ENCODE results near the gene ZNF467.

ZNF467 gene

DNA sequence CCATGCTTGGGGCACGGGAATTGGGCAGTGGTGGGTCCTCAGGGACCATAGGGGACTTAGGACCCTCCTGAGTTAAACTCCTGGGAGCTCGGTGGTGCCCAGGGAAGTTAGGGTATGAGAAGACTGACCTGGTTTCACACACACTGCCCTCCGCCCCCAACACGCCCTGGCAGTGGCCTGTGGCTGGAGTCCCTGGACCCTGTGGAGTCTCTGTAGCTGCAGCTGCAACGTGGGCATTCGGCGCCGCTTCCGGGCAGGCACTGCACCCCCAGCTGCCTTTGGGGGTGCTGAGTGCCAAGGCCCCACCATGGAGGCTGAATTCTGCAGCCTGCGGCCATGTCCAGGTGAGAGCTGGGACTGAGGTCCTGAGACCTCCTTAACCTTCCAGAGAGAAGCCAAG is 34.9 kb upstream of the ZNF467 start:
- no peak for DNase-seq

DNA sequence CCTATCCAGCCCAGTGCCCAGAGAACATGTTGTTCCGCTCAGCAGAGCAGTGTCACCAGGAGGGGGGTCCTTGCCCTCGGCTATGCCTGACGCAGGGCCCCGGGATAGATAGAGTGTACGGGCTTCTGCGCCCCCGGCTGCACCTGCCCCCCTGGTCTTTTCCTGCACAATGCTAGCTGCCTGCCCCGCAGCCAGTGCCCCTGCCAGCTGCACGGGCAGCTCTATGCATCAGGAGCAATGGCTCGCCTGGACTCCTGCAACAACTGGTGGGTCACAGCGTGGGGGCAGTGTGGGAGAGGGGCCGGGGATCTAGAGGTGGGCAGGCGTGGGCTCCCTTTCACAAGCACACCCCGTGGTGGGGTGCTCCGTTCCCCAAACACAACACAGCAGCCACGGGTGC is 33.3 kb upstream of the ZNF467 start:
- no peak for DNase-seq

DNA sequence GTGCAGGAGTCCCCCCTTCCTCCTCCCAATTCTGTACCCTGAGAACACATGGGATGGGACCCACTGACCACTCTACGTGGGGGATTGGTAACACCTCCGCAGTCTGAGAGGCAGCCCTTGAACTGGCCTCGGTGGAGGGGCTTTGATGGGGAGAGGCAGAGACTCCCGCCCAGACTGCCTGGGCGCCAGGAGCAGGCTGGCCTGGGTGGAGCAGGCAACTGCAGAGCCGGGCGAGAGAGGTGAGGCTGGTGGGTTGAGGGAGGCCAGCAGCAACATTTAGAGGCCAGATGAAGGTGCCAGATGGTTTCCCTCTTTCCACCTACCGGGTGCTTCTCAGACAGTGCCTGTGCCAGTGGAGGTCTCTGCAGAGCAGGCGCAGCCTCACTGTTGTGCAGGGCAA is 30.7 kb upstream of the ZNF467 start:
- no peak for DNase-seq

DNA sequence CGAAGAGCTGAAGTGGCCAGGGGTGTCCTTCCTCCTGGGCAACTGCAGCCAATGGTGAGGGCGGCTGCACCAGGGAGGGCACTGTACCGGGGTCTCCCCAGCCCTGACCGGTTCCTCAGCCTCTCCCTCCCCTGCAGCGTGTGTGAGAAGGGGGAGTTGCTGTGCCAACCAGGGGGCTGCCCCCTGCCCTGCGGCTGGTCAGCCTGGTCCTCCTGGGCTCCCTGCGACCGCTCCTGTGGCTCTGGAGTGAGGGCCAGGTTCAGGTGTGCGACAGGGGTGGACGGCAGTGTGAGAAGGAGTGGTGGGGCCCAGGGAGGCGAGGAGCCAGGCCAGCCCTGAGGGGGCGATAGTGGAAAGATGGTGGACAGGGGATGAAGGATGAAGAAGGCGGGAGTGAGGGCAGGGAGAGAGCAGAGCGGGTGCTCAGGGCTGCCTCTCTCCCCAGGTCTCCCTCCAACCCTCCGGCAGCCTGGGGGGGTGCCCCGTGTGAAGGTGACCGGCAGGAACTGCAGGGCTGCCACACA is 30.2 kb upstream of the ZNF467 start:
- DNase-seq = no peak

DNA sequence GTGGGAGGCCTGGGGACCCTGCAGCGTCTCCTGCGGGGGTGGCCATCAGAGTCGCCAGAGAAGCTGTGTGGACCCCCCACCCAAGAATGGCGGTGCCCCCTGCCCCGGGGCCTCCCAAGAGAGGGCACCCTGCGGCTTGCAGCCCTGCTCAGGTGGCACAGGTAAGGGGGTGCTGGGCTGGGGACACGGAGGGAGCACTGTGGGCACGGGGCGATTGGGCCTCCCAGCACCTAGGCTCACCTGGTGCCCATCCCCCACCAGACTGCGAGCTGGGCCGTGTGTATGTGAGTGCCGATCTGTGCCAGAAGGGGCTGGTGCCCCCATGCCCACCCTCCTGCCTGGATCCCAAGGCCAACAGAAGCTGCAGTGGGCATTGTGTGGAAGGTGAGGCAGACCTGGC is 29.6 kb upstream of the ZNF467 start:
- DNase-seq = no peak

DNA sequence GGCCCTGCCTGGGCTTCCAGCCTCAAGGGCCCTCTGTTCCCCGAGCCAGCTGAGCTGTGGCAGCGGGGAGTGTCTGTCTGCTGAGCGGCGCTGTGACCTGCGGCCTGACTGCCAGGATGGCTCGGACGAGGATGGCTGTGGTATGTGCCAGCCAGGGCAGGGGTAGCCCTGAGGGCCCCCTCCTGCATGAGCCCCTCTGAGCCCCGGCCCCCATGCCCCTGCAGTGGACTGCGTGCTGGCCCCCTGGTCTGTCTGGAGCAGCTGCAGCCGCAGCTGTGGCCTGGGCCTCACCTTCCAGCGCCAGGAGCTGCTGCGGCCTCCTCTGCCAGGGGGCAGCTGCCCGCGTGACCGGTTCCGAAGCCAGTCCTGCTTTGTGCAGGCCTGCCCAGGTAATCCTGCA is 28.4 kb upstream of the ZNF467 start:
- DNase-seq = no peak

DNA sequence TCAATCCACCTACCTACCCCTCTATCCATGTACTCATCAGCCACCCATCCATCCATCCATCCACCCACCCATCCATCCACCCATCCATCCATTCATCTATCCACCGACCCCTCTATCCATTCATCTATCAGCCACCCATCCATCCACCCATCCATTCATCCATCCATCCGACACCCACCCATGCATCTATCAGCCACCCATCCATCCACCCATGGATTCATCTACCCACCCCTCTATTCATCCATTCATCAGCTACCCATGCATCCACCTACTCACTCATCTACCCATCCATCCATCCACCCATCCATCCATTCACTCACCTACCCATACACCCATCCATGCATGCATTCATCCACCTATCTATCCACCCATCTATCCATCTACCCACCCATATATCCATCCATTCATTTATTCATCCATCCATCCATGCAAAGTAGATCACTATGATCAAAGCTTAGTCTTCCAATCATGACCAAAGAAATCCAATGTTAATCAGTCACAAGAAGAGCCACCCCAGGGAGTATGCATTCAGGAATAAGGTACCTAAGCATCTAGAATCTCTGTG is 27.7 kb upstream of the ZNF467 start:
- no peak for DNase-seq

DNA sequence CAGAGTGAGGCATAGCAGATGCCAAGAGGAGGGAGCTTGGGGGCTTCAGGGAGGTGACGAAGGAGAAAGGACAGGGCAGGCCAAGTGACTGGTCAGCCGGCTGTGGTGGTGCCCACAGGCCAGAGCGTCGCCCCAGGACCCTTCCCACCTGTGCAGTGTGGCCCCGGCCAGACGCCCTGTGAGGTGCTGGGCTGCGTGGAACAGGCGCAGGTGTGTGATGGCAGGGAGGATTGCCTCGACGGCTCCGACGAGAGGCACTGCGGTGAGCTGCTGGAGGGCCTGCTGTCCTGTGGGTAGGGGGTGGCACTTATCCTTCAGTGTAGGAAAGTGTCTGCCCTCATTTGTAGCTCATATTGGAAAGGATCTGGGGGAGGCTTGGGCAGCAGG is 26.8 kb upstream of the ZNF467 start:
- no peak for DNase-seq

DNA sequence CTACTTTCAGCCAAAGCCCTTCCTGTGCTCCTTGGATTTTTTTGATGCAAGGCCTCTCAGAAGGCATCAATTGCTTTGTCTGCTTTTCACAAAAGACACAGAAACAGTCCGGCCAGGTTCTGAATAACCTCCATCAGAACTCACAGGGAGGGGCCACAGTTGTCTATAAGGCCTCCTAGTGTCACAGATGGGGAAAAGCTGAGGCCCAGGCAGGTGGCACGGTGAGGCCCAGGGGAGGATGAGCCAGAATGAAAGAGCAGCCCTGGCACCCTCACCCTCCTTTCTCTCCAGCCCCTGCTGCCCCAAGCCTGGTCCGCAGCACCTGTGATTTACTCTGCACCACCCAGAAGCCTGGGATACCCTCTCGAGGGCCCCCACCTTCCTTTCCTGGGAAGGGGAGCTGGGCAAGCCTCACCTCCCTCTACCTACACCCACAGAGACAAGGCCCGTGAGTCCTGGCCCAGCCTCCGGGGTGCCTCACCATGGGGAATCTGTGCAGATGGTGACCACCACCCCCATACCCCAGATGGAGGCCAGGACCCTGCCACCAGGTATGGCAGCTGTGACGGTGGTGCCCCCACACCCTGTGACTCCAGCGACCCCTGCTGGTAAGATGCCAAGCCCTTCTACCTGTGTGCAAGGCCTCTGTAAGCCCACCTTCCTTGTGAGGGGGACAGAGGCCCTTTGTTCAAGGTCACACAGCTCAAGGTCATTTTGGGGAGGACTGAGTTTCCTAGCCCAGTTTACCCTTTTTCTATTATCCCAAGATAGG is 26.2 kb upstream of the ZNF467 start:
- DNase-seq = peak; percentile 65

DNA sequence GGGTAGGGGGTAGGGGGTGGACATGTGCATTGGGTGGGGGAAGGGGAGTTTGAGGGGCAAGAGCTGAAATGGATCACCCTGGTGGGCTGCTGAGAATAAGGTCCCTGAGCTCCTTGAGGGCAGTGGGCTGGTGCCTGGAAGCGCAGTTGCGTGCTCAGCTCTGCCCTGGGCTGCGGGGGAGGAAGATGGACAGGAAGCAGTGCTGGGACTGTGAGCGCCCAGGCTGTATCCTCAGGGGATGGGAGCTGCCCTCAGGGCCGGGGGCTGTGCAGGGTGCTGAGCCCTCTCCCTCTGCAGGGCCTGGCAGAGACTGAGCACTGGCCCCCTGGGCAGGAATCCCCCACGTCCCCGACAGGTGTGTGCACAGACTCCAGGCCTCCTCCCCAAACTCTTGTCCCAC is 24.4 kb upstream of the ZNF467 start:
- DNase-seq = no peak

DNA sequence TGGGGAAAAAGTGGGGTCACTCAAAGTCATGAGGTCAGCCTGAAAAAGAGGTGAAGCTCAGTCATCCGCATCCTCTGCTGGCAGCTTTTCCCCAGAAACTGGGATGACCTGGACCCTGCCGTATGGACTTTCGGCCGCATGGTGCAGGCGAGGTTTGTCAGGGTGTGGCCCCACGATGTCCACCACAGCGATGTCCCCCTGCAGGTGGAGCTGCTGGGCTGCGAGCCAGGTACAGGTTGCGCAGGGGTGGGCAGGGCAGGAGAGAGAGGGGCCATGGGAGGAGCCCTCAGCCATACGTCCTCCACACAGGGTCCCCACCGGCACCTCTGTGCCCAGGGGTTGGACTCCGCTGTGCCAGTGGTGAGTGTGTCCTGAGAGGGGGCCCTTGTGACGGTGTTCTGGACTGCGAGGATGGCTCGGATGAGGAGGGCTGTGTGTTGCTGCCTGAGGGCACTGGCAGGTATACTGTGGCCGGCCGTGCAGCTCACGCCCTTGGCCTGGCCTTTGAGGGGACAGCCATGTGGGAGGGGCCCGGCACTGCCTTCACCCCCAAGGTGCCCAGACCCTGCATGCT is 23.0 kb upstream of the ZNF467 start:
- no peak for DNase-seq

DNA sequence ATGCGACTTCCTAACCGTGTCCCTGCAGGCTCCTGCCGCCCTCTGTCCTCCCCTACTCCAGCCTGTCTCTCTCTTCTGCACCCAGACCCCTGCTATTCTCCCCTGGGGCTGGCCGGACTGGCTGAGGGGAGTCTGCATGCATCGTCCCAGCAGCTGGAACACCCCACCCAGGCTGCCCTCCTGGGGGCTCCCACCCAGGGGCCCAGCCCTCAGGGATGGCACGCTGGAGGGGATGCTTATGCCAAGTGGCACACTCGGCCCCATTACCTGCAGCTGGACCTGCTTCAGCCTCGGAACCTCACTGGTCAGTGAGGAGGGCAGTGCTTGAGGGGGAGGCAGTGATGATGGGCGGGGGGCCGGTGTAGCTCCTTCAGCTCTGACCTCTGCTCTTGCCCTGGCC is 21.7 kb upstream of the ZNF467 start:
- DNase-seq = no peak

DNA sequence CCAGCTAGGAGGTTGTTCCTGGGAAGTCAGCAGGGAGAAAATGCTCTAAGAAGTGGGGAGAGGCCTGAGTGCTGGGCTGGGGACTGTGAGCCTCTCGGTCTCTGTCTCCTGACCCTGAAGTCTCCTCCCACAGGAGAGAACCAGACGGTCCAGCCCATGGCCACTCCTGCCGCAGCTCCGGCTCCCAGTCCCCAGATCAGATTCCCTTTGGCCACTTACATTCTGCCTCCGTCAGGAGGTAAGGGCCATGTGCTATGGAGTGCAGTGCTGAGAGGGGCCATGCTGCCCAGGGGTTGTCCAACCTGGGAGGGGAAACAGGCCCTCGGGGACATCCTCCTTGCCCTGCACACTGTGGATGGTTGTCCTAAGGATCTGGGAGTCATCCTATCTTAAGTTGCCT is 21.3 kb upstream of the ZNF467 start:
- DNase-seq = no peak

DNA sequence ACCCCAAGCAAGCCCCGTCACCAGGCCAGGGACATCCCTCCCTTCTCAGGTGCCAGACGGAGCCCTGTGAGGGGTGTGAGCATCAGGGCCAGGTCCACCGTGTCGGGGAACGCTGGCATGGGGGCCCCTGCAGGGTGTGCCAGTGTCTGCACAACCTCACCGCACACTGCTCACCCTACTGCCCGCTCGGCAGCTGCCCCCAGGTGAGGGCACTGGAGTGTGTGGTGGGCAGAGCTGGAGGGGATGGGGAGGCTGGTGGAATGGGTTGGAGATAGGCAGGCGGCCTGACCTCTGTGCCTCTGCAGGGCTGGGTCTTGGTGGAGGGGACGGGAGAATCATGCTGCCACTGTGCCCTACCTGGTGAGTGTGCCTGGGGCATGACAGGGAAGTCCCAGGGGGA is 19.9 kb upstream of the ZNF467 start:
- DNase-seq = no peak

DNA sequence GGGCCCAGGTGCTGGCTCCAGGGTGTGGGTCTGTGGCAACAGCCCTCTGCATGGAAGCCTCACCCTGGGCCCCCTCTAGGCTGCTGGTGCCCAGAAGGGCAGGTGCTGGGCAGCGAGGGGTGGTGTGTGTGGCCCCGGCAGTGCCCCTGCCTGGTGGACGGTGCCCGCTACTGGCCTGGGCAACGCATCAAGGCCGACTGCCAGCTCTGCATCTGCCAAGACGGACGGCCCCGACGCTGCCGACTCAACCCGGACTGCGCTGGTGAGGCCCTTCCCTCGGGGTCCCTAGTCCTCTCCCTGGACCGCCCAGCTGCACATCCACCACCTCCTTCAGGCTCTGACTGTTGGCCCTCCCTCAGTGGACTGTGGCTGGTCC is 18.8 kb upstream of the ZNF467 start:
- no peak for DNase-seq

DNA sequence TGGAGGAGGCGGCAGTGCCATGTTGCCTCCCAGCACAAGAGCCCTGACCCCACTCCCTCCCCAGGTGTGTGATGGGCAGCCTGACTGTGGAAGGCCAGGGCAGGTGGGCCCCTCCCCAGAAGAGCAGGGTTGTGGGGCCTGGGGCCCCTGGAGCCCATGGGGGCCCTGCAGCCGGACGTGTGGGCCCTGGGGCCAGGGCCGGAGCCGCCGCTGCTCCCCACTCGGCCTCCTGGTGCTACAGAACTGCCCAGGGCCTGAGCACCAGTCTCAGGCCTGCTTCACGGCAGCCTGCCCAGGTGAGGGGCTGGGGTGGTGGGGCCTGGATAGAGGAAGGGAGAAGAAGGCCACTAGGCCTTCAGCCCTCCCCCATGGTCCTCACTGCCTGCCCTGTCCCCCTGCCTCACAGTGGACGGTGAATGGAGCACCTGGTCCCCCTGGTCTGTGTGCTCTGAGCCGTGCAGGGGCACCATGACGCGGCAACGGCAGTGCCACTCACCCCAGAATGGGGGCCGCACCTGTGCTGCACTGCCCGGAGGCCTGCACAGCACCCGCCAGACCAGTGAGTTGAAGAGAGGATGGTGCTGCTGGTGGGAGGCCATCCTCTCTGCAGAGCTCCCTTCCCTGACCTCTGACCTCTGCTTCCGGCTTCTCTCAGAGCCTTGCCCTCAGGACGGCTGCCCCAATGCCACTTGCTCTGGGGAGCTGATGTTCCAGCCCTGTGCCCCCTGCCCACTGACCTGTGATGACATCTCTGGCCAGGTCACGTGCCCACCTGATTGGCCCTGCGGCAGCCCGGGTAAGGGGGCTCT is 18.2 kb upstream of the ZNF467 start:
- no peak for DNase-seq

DNA sequence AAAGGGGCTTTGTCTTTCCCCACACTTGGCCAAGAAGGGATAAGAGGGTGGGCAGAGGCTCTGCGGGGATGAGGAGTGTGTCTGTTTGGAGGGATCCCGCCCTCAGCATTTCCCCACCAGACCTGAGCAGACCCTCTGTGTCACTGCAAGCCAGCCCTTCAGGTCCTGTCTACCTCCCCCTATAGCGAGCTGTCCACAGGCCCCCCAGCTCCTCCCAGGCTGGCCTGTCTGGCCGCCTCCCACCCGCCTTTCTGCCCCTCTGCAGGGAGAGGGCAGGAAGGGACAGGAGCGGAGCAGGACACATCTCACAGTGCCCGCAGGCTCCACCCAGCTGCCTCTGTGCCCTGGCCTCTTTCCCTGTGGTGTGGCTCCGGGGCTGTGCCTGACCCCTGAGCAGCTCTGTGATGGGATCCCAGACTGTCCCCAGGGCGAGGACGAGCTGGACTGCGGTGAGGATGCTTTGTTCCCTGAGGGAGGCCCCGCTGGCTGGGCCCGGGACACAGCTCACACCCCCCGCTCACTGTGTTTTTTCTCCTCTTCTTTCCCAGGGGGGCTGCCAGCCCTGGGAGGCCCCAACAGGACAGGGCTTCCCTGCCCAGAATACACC is 17.5 kb upstream of the ZNF467 start:
- no peak for DNase-seq

DNA sequence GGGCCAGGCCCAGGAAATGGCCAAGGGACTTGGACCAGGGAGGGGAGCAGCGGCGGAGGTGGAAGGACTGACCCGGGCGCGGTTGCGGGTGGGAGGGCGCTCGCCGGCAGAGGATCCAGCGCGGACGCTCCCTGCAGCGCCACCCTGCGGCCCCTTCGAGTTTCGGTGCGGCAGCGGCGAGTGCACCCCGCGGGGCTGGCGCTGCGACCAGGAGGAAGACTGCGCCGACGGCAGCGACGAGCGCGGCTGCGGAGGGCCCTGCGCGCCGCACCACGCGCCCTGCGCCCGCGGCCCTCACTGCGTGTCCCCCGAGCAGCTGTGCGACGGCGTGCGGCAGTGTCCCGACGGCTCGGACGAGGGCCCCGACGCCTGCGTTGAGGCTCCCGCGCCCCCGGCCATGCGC is 16.8 kb upstream of the ZNF467 start:
- DNase-seq = peak; percentile 69

DNA sequence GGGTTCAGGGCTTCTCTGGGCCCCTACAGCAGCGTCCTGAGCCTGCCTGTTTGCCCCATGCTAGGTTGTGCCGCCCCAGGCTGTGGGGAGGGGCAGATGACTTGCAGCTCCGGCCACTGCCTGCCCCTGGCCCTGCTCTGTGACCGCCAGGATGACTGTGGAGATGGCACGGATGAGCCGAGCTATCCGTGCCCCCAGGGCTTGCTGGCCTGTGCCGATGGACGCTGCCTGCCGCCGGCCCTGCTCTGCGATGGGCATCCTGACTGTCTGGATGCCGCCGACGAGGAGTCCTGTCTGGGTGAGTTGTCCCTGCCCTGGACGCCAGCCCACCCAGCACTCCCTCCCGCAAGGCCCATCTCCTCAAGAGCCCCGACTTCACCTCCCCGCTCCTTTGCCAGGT is 15.7 kb upstream of the ZNF467 start:
- DNase-seq = no peak

DNA sequence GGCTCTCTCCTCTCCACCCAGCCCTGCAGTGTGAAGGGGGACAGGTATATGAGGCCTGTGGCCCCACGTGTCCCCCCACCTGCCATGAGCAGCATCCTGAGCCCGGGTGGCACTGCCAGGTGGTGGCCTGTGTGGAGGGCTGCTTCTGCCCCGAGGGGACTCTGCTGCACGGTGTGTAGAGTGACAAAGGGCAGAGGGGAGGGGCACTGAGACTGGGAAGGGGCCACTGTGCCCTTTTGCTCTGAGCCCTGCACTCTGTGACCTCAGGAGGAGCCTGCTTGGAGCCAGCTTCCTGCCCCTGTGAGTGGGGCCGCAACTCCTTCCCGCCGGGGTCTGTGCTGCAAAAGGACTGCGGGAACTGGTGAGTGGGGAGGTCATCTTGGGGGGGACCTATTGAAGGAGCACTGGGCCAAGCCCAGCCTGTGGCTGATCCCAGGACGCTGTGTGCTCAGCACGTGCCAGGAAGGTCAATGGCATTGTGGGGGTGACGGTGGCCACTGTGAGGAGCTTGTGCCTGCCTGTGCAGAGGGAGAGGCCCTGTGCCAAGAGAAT is 15.0 kb upstream of the ZNF467 start:
- DNase-seq = no peak

DNA sequence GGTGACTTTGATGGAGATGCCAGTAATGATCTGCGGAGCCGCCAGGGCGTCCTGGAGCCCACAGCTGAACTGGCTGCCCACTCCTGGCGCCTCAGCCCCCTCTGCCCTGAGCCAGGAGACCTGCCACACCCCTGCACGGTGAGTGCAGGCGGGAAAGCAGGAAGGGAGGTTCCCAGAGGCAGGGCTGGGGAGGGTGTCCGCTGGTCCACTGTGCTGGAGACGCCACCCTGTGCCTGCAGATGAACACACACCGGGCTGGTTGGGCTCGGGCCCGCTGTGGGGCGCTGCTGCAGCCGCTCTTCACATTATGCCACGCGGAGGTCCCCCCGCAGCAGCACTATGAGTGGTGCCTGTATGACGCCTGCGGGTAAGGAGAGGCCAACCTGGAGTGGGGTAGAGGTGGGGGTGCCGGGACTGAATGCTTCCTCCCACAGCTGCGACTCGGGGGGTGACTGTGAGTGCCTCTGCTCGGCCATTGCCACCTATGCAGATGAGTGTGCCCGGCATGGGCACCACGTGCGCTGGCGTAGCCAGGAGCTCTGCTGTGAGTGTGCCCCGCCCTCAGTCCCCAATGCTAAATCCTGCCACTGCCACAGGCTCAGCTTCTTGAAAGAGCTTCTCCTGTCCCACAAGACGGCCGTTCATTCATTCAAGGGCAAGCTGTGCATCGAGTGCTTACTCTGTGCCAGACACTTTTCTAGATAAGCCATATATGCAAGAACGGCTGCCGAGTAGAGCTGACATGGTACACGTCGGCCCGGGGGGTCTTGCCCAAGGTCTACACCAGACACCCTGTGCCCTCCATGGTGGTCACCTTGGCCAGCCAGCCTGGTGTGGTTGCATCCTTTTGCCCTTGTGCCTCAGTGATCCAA is 14.3 kb upstream of the ZNF467 start:
- peak; percentile 86 for DNase-seq

DNA sequence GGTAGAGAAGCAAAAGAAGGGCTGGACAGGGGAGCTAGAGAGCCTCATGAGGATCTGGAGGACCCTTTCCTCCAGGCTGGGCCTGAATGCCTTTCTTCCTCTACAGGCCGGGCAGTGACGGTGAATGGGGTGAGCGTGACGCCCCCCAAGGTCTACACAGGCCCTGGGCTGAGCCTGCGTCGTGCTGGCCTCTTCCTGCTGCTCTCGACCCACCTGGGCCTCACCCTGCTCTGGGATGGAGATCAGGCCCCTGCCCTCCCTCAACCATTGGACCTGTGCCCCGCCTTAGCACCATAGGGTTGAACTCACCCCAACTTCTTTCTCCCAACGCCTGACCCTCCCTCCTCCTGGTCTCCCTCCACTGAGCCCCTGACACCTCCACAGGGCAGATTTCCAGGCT is 12.6 kb upstream of the ZNF467 start:
- no peak for DNase-seq
